Body of pancreas (tissue), 4 donors: ENCODE measurements around the gene NFYC.

Source experiments
- CTCF ChIP-seq, 7 experiments: fragments of 450-650 bp in 4 of 7; fragments of 200-600 bp in 3 of 7; sonication (generic) in 3 of 7; IDR thresholded peaks; one replicate each; pipeline ENCODE4 v1.5.1; 2016 to 2019; ENCODE audit warnings: antibody characterized with exemption in 7 of 7
- POLR2A ChIP-seq, 3 donors: fragments of 450-650 bp; IDR thresholded peaks; one replicate each; pipeline ENCODE4 v1.6.1; 2016; ENCODE audit warnings: antibody characterized with exemption in 3 of 3, mild to moderate bottlenecking in 2 of 3

DNA sequence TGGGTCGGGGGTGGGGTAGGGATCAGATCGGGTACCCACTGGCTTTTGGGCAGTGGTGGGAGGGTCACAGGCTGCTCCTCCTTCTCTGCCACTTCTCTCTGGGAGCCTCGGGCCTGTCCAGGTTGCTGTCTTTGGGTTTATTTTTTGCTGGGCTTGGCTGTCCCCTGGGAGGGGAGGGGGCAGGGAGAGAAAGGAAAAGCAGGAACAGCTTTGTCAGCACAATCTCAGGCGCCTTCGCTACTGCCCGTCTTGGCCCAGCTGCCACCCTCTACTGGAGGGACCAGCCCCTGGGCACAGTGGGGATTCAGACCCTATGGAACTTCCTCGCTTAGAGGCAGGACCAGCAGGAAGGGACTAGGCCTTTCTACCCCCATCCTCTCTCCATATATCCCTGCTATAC lies 100.5 kb downstream of the NFYC start:
- no peak for TF ChIP-seq CTCF (IDR thresholded peaks at IDR 0.05)
- no peak for TF ChIP-seq POLR2A (IDR thresholded peaks at IDR 0.05)
